Lower leg skin (tissue), 3 donors: ENCODE measurements around the gene SAMD9.
"Not testable (repeated sequence)": the region's sequence is repeated elsewhere in the genome, so short reads cannot be mapped to it uniquely, and the experiment has no call there.

Source experiments
- POLR2A ChIP-seq, 2 donors: fragments of 450-650 bp; IDR thresholded peaks; one replicate each; pipeline ENCODE4 v1.6.1; 2016 to 2017; ENCODE audit warnings: antibody characterized with exemption in 2 of 2, mild to moderate bottlenecking in 1 of 2, moderate library complexity in 1 of 2
- TF ChIP-seq, protein P1 (sequence below), 3 donors: fragments of 450-650 bp; IDR thresholded peaks; one replicate each; pipeline ENCODE4 v1.5.1; 2016; ENCODE audit warnings: antibody characterized with exemption in 3 of 3, mild to moderate bottlenecking in 3 of 3, moderate library complexity in 2 of 3

DNA sequence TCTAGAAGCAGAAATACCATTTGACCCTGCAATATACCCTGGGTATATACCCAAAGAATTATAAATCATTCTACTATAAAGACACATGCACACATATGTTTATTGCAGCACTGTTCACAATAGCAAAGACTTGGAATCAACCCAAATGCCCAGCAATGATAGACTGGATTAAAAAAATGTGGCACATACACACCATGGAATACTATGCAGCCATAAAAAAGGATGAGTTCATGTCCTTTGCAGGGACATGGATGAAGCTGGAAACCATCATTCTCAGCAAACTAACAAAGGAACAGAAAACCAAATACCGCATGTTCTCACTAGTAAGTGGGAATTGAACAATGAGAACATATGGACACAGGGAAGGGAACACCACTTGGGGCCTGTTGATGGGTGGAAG is 9.2 kb upstream of the SAMD9 start:
- not testable (repeated sequence) for TF ChIP-seq POLR2A (IDR thresholded peaks at IDR 0.05)
- TF ChIP-seq, protein P1, sequence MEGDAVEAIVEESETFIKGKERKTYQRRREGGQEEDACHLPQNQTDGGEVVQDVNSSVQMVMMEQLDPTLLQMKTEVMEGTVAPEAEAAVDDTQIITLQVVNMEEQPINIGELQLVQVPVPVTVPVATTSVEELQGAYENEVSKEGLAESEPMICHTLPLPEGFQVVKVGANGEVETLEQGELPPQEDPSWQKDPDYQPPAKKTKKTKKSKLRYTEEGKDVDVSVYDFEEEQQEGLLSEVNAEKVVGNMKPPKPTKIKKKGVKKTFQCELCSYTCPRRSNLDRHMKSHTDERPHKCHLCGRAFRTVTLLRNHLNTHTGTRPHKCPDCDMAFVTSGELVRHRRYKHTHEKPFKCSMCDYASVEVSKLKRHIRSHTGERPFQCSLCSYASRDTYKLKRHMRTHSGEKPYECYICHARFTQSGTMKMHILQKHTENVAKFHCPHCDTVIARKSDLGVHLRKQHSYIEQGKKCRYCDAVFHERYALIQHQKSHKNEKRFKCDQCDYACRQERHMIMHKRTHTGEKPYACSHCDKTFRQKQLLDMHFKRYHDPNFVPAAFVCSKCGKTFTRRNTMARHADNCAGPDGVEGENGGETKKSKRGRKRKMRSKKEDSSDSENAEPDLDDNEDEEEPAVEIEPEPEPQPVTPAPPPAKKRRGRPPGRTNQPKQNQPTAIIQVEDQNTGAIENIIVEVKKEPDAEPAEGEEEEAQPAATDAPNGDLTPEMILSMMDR (IDR thresholded peaks at IDR 0.05): not testable (repeated sequence)
